ENCODE data around the gene SETBP1. TPM values are rescaled to one million over a fixed set of nuclear protein-coding genes. Genes with fewer than 3 reads are reported as not detected.

SETBP1 gene
- total RNA-seq, 1 experiment from 2014 or later, result 9.6 TPM

DNA sequence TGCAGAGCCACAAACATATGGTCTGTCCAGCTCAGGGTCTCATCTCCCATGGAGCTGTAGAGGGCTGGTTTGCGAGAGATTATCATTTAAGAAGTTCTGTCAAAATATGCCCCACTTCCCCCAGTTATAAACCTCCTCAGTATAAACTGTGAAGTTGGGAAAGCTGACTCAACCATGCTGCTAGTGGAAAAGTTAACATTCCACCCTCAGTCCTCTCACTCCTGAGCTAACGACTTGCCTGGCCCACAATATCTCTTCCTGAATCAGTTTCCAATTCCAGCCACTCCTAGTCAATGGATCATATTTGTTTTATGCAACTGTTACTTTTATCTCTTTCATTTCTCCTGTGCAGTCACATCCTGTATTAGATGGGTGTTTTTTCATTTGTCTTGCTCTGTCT, 326.2 kb downstream of the SETBP1 start:
- Mint-ChIP-seq H3K36me3 (no peaks in the 10 kb centered on the region), H3K9me3 (peaks cover 1% of the 10 kb centered on the region; the same call in 1 of the 2 replicates), H3K27me3 (ENCODE audit: low read depth) (no peaks in the 10 kb centered on the region), H3K4me3 (no peak overlapping the region), H3K27ac (no peak overlapping the region), H3K4me1 (peaks cover 9% of the 10 kb centered on the region)
- CTCF ChIA-PET, result no interaction called here
- POLR2A ChIA-PET, result no interaction called here
- no peak for ATAC-seq
- no peak for DNase-seq (ENCODE audit: low spot score)
- no peak for TF ChIP-seq NFE2L1 (CRISPR knock-in tag; IDR thresholded peaks at IDR 0.05)
- TF ChIP-seq, protein P1, sequence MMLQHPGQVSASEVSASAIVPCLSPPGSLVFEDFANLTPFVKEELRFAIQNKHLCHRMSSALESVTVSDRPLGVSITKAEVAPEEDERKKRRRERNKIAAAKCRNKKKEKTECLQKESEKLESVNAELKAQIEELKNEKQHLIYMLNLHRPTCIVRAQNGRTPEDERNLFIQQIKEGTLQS (CRISPR knock-in tag; conservative IDR thresholded peaks at IDR 0.05), result no peak
- no peak for TF ChIP-seq ZNF416 (CRISPR knock-in tag; IDR thresholded peaks at IDR 0.05)
- no peak for TF ChIP-seq NR3C1 (CRISPR knock-in tag; conservative IDR thresholded peaks at IDR 0.05; ENCODE audit: low read depth)
- no peak for TF ChIP-seq PRRX2 (CRISPR knock-in tag; IDR thresholded peaks at IDR 0.05)
- no peak for TF ChIP-seq SMAD3 (CRISPR knock-in tag; IDR thresholded peaks at IDR 0.05; ENCODE audit: borderline replicate concordance)
- TF ChIP-seq, protein P2, sequence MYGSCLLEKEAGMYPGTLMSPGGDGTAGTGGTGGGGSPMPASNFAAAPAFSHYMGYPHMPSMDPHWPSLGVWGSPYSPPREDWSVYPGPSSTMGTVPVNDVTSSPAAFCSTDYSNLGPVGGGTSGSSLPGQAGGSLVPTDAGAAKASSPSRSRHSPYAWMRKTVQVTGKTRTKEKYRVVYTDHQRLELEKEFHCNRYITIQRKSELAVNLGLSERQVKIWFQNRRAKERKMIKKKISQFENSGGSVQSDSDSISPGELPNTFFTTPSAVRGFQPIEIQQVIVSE (CRISPR knock-in tag; IDR thresholded peaks at IDR 0.05; ENCODE audit: borderline replicate concordance), result no peak
- TF ChIP-seq ZNF232 (CRISPR knock-in tag; IDR thresholded peaks at IDR 0.05), result no peak
- no peak for TF ChIP-seq ETV6 (CRISPR knock-in tag; IDR thresholded peaks at IDR 0.05)
- TF ChIP-seq, protein P3, sequence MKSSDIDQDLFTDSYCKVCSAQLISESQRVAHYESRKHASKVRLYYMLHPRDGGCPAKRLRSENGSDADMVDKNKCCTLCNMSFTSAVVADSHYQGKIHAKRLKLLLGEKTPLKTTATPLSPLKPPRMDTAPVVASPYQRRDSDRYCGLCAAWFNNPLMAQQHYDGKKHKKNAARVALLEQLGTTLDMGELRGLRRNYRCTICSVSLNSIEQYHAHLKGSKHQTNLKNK (CRISPR knock-in tag; IDR thresholded peaks at IDR 0.05), result no peak
- TF ChIP-seq, protein P4, sequence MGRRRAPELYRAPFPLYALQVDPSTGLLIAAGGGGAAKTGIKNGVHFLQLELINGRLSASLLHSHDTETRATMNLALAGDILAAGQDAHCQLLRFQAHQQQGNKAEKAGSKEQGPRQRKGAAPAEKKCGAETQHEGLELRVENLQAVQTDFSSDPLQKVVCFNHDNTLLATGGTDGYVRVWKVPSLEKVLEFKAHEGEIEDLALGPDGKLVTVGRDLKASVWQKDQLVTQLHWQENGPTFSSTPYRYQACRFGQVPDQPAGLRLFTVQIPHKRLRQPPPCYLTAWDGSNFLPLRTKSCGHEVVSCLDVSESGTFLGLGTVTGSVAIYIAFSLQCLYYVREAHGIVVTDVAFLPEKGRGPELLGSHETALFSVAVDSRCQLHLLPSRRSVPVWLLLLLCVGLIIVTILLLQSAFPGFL (CRISPR knock-in tag; IDR thresholded peaks at IDR 0.05; ENCODE audit: borderline replicate concordance), result no peak
- TF ChIP-seq SMAD4 (CRISPR knock-in tag; IDR thresholded peaks at IDR 0.05), result no peak
- TF ChIP-seq TP53 (CRISPR knock-in tag; IDR thresholded peaks at IDR 0.05), result no peak
- TF ChIP-seq ZNF671 (CRISPR knock-in tag; IDR thresholded peaks at IDR 0.05), result no peak
- no peak for TF ChIP-seq SP1 (CRISPR knock-in tag; conservative IDR thresholded peaks at IDR 0.05)

DNA sequence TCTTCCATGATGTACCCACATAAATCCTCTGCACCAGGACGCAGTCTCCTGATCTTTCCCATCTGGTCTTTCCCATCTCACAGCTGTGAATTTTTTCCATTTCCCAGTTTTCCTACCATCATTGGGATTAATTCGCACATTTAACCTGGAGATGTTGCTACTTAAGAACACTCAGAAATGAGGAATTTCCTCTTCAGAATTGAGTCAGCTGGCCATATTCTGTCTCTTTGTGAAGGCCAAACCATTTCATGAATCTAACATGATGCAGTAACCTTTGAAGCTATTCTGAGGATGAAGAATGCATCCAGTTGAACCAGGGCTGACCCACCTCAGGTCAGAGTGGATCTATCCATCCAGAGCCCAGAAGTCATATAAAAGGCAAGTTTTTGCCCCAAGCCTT, 326.8 kb downstream of the SETBP1 start:
- CTCF ChIA-PET, result no interaction called here
- Mint-ChIP-seq H3K9me3 (peaks cover 7% of the 10 kb centered on the region), H3K4me3 (no peak overlapping the region), H3K27me3 (ENCODE audit: low read depth) (no peaks in the 10 kb centered on the region), H3K36me3 (no peaks in the 10 kb centered on the region), H3K27ac (no peak overlapping the region), H3K4me1 (peaks cover 14% of the 10 kb centered on the region)
- DNase-seq (ENCODE audit: low spot score), result no peak
- ATAC-seq, result no peak
- POLR2A ChIA-PET, result no interaction called here
- TF ChIP-seq, protein P5, sequence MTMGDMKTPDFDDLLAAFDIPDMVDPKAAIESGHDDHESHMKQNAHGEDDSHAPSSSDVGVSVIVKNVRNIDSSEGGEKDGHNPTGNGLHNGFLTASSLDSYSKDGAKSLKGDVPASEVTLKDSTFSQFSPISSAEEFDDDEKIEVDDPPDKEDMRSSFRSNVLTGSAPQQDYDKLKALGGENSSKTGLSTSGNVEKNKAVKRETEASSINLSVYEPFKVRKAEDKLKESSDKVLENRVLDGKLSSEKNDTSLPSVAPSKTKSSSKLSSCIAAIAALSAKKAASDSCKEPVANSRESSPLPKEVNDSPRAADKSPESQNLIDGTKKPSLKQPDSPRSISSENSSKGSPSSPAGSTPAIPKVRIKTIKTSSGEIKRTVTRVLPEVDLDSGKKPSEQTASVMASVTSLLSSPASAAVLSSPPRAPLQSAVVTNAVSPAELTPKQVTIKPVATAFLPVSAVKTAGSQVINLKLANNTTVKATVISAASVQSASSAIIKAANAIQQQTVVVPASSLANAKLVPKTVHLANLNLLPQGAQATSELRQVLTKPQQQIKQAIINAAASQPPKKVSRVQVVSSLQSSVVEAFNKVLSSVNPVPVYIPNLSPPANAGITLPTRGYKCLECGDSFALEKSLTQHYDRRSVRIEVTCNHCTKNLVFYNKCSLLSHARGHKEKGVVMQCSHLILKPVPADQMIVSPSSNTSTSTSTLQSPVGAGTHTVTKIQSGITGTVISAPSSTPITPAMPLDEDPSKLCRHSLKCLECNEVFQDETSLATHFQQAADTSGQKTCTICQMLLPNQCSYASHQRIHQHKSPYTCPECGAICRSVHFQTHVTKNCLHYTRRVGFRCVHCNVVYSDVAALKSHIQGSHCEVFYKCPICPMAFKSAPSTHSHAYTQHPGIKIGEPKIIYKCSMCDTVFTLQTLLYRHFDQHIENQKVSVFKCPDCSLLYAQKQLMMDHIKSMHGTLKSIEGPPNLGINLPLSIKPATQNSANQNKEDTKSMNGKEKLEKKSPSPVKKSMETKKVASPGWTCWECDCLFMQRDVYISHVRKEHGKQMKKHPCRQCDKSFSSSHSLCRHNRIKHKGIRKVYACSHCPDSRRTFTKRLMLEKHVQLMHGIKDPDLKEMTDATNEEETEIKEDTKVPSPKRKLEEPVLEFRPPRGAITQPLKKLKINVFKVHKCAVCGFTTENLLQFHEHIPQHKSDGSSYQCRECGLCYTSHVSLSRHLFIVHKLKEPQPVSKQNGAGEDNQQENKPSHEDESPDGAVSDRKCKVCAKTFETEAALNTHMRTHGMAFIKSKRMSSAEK (CRISPR knock-in tag; IDR thresholded peaks at IDR 0.05; ENCODE audit: borderline replicate concordance), result no peak
- no peak for TF ChIP-seq NR3C1 (CRISPR knock-in tag; conservative IDR thresholded peaks at IDR 0.05; ENCODE audit: low read depth)
- TF ChIP-seq, protein P6, sequence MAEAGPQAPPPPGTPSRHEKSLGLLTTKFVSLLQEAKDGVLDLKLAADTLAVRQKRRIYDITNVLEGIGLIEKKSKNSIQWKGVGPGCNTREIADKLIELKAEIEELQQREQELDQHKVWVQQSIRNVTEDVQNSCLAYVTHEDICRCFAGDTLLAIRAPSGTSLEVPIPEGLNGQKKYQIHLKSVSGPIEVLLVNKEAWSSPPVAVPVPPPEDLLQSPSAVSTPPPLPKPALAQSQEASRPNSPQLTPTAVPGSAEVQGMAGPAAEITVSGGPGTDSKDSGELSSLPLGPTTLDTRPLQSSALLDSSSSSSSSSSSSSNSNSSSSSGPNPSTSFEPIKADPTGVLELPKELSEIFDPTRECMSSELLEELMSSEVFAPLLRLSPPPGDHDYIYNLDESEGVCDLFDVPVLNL (CRISPR knock-in tag; IDR thresholded peaks at IDR 0.05; ENCODE audit: borderline replicate concordance, low read depth), result no peak
- TF ChIP-seq GRHL2 (CRISPR knock-in tag; IDR thresholded peaks at IDR 0.05; ENCODE audit: insufficient replicate concordance, severe bottlenecking), result no peak
- no peak for TF ChIP-seq FOXK1 (CRISPR knock-in tag; IDR thresholded peaks at IDR 0.05)
- no peak for TF ChIP-seq TEAD1 (CRISPR knock-in tag; IDR thresholded peaks at IDR 0.05)
- TF ChIP-seq, protein P7, sequence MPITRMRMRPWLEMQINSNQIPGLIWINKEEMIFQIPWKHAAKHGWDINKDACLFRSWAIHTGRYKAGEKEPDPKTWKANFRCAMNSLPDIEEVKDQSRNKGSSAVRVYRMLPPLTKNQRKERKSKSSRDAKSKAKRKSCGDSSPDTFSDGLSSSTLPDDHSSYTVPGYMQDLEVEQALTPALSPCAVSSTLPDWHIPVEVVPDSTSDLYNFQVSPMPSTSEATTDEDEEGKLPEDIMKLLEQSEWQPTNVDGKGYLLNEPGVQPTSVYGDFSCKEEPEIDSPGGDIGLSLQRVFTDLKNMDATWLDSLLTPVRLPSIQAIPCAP (CRISPR knock-in tag; IDR thresholded peaks at IDR 0.05), result no peak
- no peak for TF ChIP-seq KAT7 (CRISPR knock-in tag; IDR thresholded peaks at IDR 0.05; ENCODE audit: borderline replicate concordance)
- TF ChIP-seq, protein P8, sequence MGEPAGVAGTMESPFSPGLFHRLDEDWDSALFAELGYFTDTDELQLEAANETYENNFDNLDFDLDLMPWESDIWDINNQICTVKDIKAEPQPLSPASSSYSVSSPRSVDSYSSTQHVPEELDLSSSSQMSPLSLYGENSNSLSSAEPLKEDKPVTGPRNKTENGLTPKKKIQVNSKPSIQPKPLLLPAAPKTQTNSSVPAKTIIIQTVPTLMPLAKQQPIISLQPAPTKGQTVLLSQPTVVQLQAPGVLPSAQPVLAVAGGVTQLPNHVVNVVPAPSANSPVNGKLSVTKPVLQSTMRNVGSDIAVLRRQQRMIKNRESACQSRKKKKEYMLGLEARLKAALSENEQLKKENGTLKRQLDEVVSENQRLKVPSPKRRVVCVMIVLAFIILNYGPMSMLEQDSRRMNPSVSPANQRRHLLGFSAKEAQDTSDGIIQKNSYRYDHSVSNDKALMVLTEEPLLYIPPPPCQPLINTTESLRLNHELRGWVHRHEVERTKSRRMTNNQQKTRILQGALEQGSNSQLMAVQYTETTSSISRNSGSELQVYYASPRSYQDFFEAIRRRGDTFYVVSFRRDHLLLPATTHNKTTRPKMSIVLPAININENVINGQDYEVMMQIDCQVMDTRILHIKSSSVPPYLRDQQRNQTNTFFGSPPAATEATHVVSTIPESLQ (CRISPR knock-in tag; IDR thresholded peaks at IDR 0.05), result no peak
- no peak for TF ChIP-seq NR1H2 (CRISPR knock-in tag; IDR thresholded peaks at IDR 0.05)
- TF ChIP-seq ESRRA (CRISPR knock-in tag; IDR thresholded peaks at IDR 0.05; ENCODE audit: borderline replicate concordance), result no peak
- no peak for TF ChIP-seq NFYB (CRISPR knock-in tag; conservative IDR thresholded peaks at IDR 0.05; ENCODE audit: low read depth)
- TF ChIP-seq, protein P1 (CRISPR knock-in tag; conservative IDR thresholded peaks at IDR 0.05), result no peak
